OCI-LY7 (cell line): ENCODE measurements around the gene CYP4A22. TPM values are rescaled to one million over a fixed set of nuclear protein-coding genes. Genes with fewer than 3 reads are reported as not detected.

Experiments used
- BruUV-seq: library from RNA; stranded (reverse); fragments of 400-500 nt; replicated peaks from 2 replicates; lab custom pipeline; 2021; lab: Mats Ljungman, UMichigan
- CTCF ChIA-PET: fragments of 300-600 bp; sonication (Branson Sonifier 250); formaldehyde crosslinking; loops from one replicate; lab custom pipeline; 2022; ENCODE audit warnings: antibody characterized with exemption; ENCODE audit not compliant: unreplicated experiment; lab: Charles Lee
- POLR2A ChIA-PET: fragments of 300-600 bp; sonication (Branson Sonifier 250); formaldehyde crosslinking; loops from one replicate; lab custom pipeline; 2022; ENCODE audit warnings: antibody characterized with exemption; lab: Charles Lee
- DNase-seq: peaks from one replicate; pipeline ENCODE4 v3.0.0-alpha.2; 2015; ENCODE audit warnings: low spot score
- H2AFZ ChIP-seq: fragments of 200-600 bp; sonication (generic), shearing (Covaris generic); 2 replicates; pipeline ENCODE4 v1.6.1; 2014; ENCODE audit warnings: mild to moderate bottlenecking, antibody characterized with exemption, low read length, moderate library complexity
- H3K27ac ChIP-seq: fragments of 200-600 bp; sonication (generic); 2 replicates; pipeline ENCODE4 v1.5.1; 2014; ENCODE audit warnings: mixed run types, low read depth, mild to moderate bottlenecking, moderate library complexity, low read length, inconsistent platforms; ENCODE audit not compliant: poor library complexity, severe bottlenecking
- H3K36me3 ChIP-seq: fragments of 200-600 bp; sonication (generic); 2 replicates; pipeline ENCODE4 v1.6.1; 2014; ENCODE audit warnings: mild to moderate bottlenecking, antibody characterized with exemption, low read length, moderate library complexity, mixed read lengths; ENCODE audit not compliant: insufficient read depth
- H3K4me1 ChIP-seq: fragments of 200-600 bp; sonication (generic); 2 replicates; pipeline ENCODE4 v1.5.1; 2014; ENCODE audit warnings: mild to moderate bottlenecking, low read length; ENCODE audit not compliant: insufficient read depth, poor library complexity, severe bottlenecking
- H3K4me2 ChIP-seq: fragments of 200-600 bp; sonication (generic); 2 replicates; pipeline ENCODE4 v1.6.1; 2014; ENCODE audit warnings: mild to moderate bottlenecking, low read length
- H3K4me3 ChIP-seq: fragments of 200-600 bp; sonication (generic); 2 replicates; pipeline ENCODE4 v1.5.1; 2014; ENCODE audit warnings: mild to moderate bottlenecking, low read depth, low read length; ENCODE audit not compliant: poor library complexity, severe bottlenecking
- H3K79me2 ChIP-seq: fragments of 200-600 bp; sonication (generic); 2 replicates; pipeline ENCODE4 v1.6.1; 2016; ENCODE audit warnings: low read depth, mild to moderate bottlenecking, low read length, moderate library complexity, mixed read lengths; ENCODE audit not compliant: insufficient read depth
- H3K9me2 ChIP-seq: fragments of 200-600 bp; sonication (generic); 2 replicates; pipeline ENCODE4 v1.6.1; 2016; ENCODE audit warnings: mild to moderate bottlenecking, low read length, mixed read lengths; ENCODE audit not compliant: insufficient read depth
- H3K9me3 ChIP-seq: fragments of 200-600 bp; sonication (generic); 2 replicates; pipeline ENCODE4 v1.6.1; 2014; ENCODE audit warnings: mild to moderate bottlenecking, mixed run types, low read length, mixed read lengths
- H4K20me1 ChIP-seq: fragments of 200-600 bp; sonication (generic); 2 replicates; pipeline ENCODE4 v1.6.1; 2014; ENCODE audit warnings: mild to moderate bottlenecking, antibody characterized with exemption, low read length, moderate library complexity, mixed read lengths; ENCODE audit not compliant: insufficient read depth
- EZH2phosphoT487 ChIP-seq: fragments of 200-600 bp; sonication (generic); IDR thresholded peaks from 2 replicates; pipeline ENCODE4 v1.6.1; 2018; ENCODE audit warnings: low read depth, borderline replicate concordance, mild to moderate bottlenecking, mixed run types, antibody characterized with exemption, low read length, moderate library complexity, mixed read lengths
- intact Hi-C: fragments of 100-400 bp; cut with micrococcal nuclease; formaldehyde crosslinking; loops from one replicate; pipeline ENCODE4 v1.10.0; 2022; ENCODE audit not compliant: unreplicated experiment
- total RNA-seq, 2 experiments: library from RNA; depleted of rRNA in 1 of 2; stranded (reverse); fragments of >200 nt in 1 of 2; shearing (Covaris generic) in 1 of 2; gene quantifications; 2 replicates each; pipeline ENCODE4 v1.2.3, GENCODE V29; 2014 to 2022
- TF ChIP-seq, protein P1 (sequence below): fragments of 200-600 bp; sonication (generic); conservative IDR thresholded peaks from 2 replicates; pipeline ENCODE4 v1.5.1; 2014; ENCODE audit warnings: mild to moderate bottlenecking, antibody characterized with exemption, low read length, moderate library complexity, mixed read lengths

Gene CYP4A22
- total RNA-seq, 2 experiments from 2014 or later: not detected

DNA sequence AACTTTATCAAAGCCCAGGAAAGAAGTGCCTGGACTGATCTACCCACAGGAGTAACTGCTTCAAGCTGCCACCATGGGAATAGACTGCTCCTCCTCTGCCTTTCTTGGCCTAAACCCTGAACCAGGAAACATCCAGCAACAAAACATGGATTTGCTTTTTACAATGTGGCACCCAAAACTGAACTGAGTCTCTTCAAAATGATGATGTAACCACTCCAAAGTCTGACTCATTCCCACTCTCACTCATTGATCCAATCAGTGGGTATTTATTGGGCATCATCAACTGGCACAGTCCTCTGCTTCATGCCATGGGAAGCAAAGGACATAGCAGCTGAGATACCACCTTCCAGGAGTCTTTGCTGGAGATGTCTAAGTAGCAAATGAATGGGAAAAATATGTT is 23.5 kb downstream of the CYP4A22 start:
- Histone ChIP-seq H4K20me1 (no peaks in the 10 kb centered on the region), H3K4me3 (no peak overlapping the region), H3K4me1 (no peaks in the 10 kb centered on the region), H3K4me2 (no peak overlapping the region), H3K79me2 (no peaks in the 10 kb centered on the region), H3K27ac (no peak overlapping the region), H3K9me2 (no peaks in the 10 kb centered on the region), H2AFZ (no peak overlapping the region), H3K9me3 (no peaks in the 10 kb centered on the region), H3K36me3 (no peaks in the 10 kb centered on the region)
- no peak for TF ChIP-seq EZH2phosphoT487
- TF ChIP-seq, protein P1, sequence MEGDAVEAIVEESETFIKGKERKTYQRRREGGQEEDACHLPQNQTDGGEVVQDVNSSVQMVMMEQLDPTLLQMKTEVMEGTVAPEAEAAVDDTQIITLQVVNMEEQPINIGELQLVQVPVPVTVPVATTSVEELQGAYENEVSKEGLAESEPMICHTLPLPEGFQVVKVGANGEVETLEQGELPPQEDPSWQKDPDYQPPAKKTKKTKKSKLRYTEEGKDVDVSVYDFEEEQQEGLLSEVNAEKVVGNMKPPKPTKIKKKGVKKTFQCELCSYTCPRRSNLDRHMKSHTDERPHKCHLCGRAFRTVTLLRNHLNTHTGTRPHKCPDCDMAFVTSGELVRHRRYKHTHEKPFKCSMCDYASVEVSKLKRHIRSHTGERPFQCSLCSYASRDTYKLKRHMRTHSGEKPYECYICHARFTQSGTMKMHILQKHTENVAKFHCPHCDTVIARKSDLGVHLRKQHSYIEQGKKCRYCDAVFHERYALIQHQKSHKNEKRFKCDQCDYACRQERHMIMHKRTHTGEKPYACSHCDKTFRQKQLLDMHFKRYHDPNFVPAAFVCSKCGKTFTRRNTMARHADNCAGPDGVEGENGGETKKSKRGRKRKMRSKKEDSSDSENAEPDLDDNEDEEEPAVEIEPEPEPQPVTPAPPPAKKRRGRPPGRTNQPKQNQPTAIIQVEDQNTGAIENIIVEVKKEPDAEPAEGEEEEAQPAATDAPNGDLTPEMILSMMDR: no peak
- DNase-seq: no peak
- BruUV-seq: no TSS peak
- POLR2A ChIA-PET: no interaction called here
- intact Hi-C loops: no loop called here
- CTCF ChIA-PET: no interaction called here

DNA sequence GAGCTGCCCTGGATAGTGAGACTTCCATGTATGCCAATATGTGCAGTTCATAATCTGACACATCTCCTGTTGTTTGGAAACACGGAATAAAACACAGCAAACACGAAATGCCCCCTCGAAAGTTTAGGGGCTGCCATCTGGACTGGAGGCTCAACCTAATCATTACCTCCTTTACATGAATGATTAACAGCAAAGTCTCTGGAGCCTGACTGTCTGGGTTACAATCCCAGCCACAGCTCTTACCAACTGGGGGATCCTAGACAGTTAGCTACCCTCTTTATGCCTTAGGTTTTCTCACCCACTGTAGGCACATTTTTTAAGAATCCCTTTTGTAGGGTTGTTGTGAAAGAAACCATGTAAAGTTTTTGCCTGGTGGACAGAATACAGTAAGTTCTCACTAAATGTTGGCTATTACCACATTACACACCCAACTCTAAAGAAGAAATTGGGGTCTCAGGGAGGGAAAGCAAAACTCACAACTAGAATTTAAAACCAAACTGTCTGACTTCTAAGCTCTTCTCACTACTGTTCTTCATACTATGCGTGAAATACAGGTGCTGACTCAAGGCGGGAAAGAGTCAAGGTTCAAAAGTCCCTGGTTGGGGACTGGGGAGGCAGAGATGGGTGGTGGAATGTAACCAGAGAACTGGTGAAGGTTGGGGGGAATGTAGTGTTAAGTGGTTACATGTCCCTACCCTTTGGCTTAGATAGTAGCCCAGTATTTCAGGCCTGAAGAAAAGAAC is 24.2 kb downstream of the CYP4A22 start:
- BruUV-seq: no TSS peak
- no peak overlapping the region for H3K4me3 ChIP-seq
- no peaks in the 10 kb centered on the region for H3K36me3 ChIP-seq
- POLR2A ChIA-PET: no interaction called here
- CTCF ChIA-PET: no interaction called here
- no peaks in the 10 kb centered on the region for H3K9me2 ChIP-seq
- no peak for DNase-seq
- no peak overlapping the region for H3K4me2 ChIP-seq
- H3K9me3 ChIP-seq: no peaks in the 10 kb centered on the region
- TF ChIP-seq, protein P1: no peak
- TF ChIP-seq EZH2phosphoT487: no peak
- no peaks in the 10 kb centered on the region for H3K4me1 ChIP-seq
- H2AFZ ChIP-seq: no peak overlapping the region
- no peaks in the 10 kb centered on the region for H4K20me1 ChIP-seq
- intact Hi-C loops: no loop called here
- no peaks in the 10 kb centered on the region for H3K79me2 ChIP-seq
- no peak overlapping the region for H3K27ac ChIP-seq

DNA sequence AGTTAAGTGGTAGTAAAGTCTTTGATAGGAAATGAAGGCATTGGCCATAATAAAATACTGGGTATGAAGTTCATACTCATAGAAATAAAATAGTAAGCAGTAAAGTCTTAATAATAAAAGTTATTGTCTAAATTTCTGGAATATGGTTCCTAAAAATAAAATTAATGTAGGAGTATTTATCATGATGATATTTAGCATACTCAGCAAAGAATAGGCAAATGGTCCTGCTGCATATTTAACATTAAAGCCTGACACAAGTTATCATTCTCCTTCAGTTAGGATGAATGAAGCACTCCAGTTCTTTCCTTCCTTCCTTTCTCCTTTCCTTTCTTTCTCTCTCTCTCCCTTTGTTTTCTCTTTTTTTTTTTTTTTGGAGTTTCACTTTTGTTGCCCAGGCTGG is 27.3 kb downstream of the CYP4A22 start:
- Histone ChIP-seq H3K4me3 (no peak overlapping the region), H3K9me2 (no peaks in the 10 kb centered on the region), H3K79me2 (no peaks in the 10 kb centered on the region), H3K4me1 (no peaks in the 10 kb centered on the region), H3K4me2 (no peak overlapping the region), H3K27ac (no peak overlapping the region), H3K36me3 (no peaks in the 10 kb centered on the region), H3K9me3 (no peaks in the 10 kb centered on the region), H4K20me1 (no peaks in the 10 kb centered on the region), H2AFZ (no peak overlapping the region)
- BruUV-seq: no TSS peak
- intact Hi-C loops: no loop called here
- no peak for DNase-seq
- CTCF ChIA-PET: no interaction called here
- POLR2A ChIA-PET: no interaction called here
- no peak for TF ChIP-seq EZH2phosphoT487
- TF ChIP-seq, protein P1: no peak
